SIG-M5 treated with dmso at 0.1 percent for 504 hours (cell line): ENCODE measurements around the gene SMYD3.
"Not testable (repeated sequence)": the region's sequence is repeated elsewhere in the genome, so short reads cannot be mapped to it uniquely, and the experiment has no call there.

Experiments used
- DNase-seq: peaks from one replicate; lab custom pipeline; 2025; ENCODE audit not compliant: unreplicated experiment; lab: John Stamatoyannopoulos, UW

Gene SMYD3

GRCh38 chr1:246040200-246040890 lies 466.7 kb downstream of the SMYD3 start:
- no peak for DNase-seq

GRCh38 chr1:246039584-246039983 lies 467.5 kb downstream of the SMYD3 start:
- no peak for DNase-seq

GRCh38 chr1:246037832-246038231 lies 469.2 kb downstream of the SMYD3 start:
- DNase-seq, result no peak

- no peak for DNase-seq
Observed at GRCh38 chr1:246036175-246036574, 470.9 kb downstream of the SMYD3 start.

- no peak for DNase-seq
Observed at GRCh38 chr1:246035060-246035541, 472.0 kb downstream of the SMYD3 start.

GRCh38 chr1:246034630-246035029 lies 472.4 kb downstream of the SMYD3 start:
- DNase-seq, result no peak

GRCh38 chr1:246032984-246033383 lies 474.1 kb downstream of the SMYD3 start:
- DNase-seq, result no peak

GRCh38 chr1:246032031-246032551 lies 475.0 kb downstream of the SMYD3 start:
- no peak for DNase-seq

- no peak for DNase-seq
Observed at GRCh38 chr1:246029616-246030015, 477.5 kb downstream of the SMYD3 start.

GRCh38 chr1:246024118-246024517 lies 483.0 kb downstream of the SMYD3 start:
- not testable (repeated sequence) for DNase-seq

GRCh38 chr1:246020211-246020954 lies 486.7 kb downstream of the SMYD3 start:
- peak; percentile 64 for DNase-seq

- DNase-seq, result no peak
Observed at GRCh38 chr1:246018146-246018545, 488.9 kb downstream of the SMYD3 start.

GRCh38 chr1:246012341-246012740 lies 494.7 kb downstream of the SMYD3 start:
- DNase-seq, result peak; percentile 55

GRCh38 chr1:246010386-246010785 lies 496.7 kb downstream of the SMYD3 start:
- no peak for DNase-seq

GRCh38 chr1:246008363-246008831 lies 498.7 kb downstream of the SMYD3 start:
- DNase-seq, result no peak

GRCh38 chr1:246005067-246005466 lies 502.0 kb downstream of the SMYD3 start:
- peak; percentile 48 for DNase-seq

- no peak for DNase-seq
Observed at GRCh38 chr1:246004301-246004700, 502.8 kb downstream of the SMYD3 start.

- no peak for DNase-seq
Observed at GRCh38 chr1:246003442-246003730, 503.7 kb downstream of the SMYD3 start.

GRCh38 chr1:246002725-246003441 lies 504.2 kb downstream of the SMYD3 start:
- DNase-seq, result peak; percentile 61

- no peak for DNase-seq
Observed at GRCh38 chr1:246001837-246002230, 505.2 kb downstream of the SMYD3 start.

GRCh38 chr1:246001142-246001836 lies 505.8 kb downstream of the SMYD3 start:
- DNase-seq, result no peak
